HG03196 (cell line): ENCODE data around the gene MOB4.
A peak's percentile ranks its signal among the peaks of the same experiment; 100 is the strongest.
"Not testable (repeated sequence)": the region's sequence is repeated elsewhere in the genome, so short reads cannot be mapped to it uniquely, and the experiment has no call there.

Experiments
- ATAC-seq: cut with Tn5 transposase; IDR thresholded peaks from one replicate; pipeline ENCODE4 v1.9.1; 2021; ENCODE audit not compliant: unreplicated experiment

The MOB4 gene

GRCh38 chr2:197587255-197587654 lies 71.4 kb downstream of the MOB4 start:
- ATAC-seq = not testable (repeated sequence)

GRCh38 chr2:197591339-197592072 lies 75.6 kb downstream of the MOB4 start:
- ATAC-seq = no peak

GRCh38 chr2:197596766-197597165 lies 80.9 kb downstream of the MOB4 start:
- ATAC-seq = no peak

- ATAC-seq = no peak
Measured at GRCh38 chr2:197597166-197597565, 81.3 kb downstream of the MOB4 start.

- ATAC-seq = no peak
Measured at GRCh38 chr2:197598450-197598849, 82.6 kb downstream of the MOB4 start.

- ATAC-seq = peak; percentile 41
Measured at GRCh38 chr2:197599285-197599965, 83.6 kb downstream of the MOB4 start.

GRCh38 chr2:197600306-197600705 lies 84.4 kb downstream of the MOB4 start:
- no peak for ATAC-seq

- no peak for ATAC-seq
Measured at GRCh38 chr2:197601726-197602125, 85.9 kb downstream of the MOB4 start.
